Measurements from ENCODE around the gene ID4. TPM values are rescaled to one million over a fixed set of nuclear protein-coding genes. Genes with fewer than 3 reads are reported as not detected.
A peak's percentile ranks its signal among the peaks of the same experiment; 100 is the strongest.

ID4 gene
- total RNA-seq, 1 experiment from 2014 or later = 0.10 TPM

DNA sequence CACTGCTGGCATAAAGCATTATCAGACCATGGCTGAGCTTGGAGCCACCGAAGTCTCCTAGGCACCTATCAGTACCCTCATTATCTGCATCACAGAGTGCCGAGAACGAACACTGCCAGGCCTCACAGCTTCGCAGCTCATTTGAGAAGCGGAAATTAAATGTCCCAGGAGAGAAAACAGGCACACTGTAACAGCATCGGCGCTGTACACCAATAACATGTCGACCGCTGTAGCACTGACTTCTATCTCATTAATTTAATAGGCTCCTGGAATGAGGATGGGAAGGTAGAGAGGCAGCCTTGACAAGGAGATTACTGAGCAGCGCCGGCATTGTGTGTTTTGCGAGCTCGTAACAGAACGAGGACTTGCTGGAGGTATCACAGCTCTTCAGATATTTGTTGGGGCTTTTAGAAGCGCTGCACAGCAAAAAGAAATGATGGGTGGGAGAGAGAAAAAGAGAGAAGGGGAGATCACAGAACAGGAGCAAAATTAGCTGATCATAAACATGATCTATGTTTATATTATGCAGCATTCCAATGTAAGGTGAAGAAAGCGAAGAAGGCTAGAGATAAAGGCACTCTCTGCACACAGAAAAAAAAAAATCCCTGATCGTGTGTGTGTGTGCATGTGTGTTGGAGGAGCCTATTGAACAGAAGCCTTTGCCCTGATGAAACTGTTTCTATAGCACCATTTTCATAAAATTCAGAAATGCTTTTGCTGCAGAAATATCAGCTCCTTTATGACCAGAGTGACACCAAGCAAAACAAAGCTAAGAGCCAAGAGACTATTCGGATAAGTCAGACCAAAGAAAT, 29.2 kb downstream of the ID4 start:
- Histone ChIP-seq H3K4me1 (ENCODE audit: control insufficient read depth in 1 of 2, insufficient read depth in 2 of 2, low read length in 2 of 2) (peaks cover 13 to 14% of the 10 kb centered on the region in 2 experiments), H3K27ac (ENCODE audit: low read depth, low read length) (no peak overlapping the region), H4K20me1 (ENCODE audit: insufficient read depth) (no peaks in the 10 kb centered on the region), H2AFZ (ENCODE audit: low read depth, low read length, poor library complexity, severe bottlenecking) (no peak overlapping the region), H3K9me3 (ENCODE audit: control insufficient read depth in 1 of 2, insufficient read depth in 1 of 2, low read depth in 1 of 2, low read length in 2 of 2) (no peaks in the 10 kb centered on the region), H3K36me3 (ENCODE audit: control insufficient read depth in 1 of 2, insufficient read depth in 2 of 2, low read length in 2 of 2) (no peaks in the 10 kb centered on the region), H3K79me2 (ENCODE audit: insufficient read depth, low read length) (no peaks in the 10 kb centered on the region), H3K4me3 (replicated peaks in 1 of 2; ENCODE audit: low read depth in 1 of 2, low read length in 2 of 2) (no peak overlapping the region), H3K9me2 (ENCODE audit: insufficient read depth) (no peaks in the 10 kb centered on the region), H3K27me3 (ENCODE audit: insufficient read depth, low read length) (peaks cover 25% of the 10 kb centered on the region; the same call in 1 of the 2 replicates), H3K4me2 (ENCODE audit: low read length) (peak overlapping the region; percentile 44; the same call in 1 of the 2 replicates), H3K9ac (ENCODE audit: low read length) (no peak overlapping the region)
- intact Hi-C loops (cut with micrococcal nuclease) = no loop called here
- no peak for TF ChIP-seq CBX3 (IDR thresholded peaks at IDR 0.05; ENCODE audit: low read depth)
- no peak for TF ChIP-seq POLR2A (IDR thresholded peaks at IDR 0.05; ENCODE audit: borderline replicate concordance, extremely low read depth, insufficient read depth, insufficient read length)
- no peak for TF ChIP-seq JUND (IDR thresholded peaks at IDR 0.05)
- no peak for TF ChIP-seq EZH2 (IDR thresholded peaks at IDR 0.05)
- TF ChIP-seq TCF7L2 (IDR thresholded peaks at IDR 0.05; ENCODE audit: borderline replicate concordance, extremely low read depth, insufficient read depth, insufficient read length) = no peak
- ATAC-seq (peak; percentile 4; the same call in 1 of the 2 replicates), DNase-seq (ENCODE audit: low read depth, low spot score) (no peak)
- no TSS peak for BruUV-seq (replicated peaks)
- ChIA-PET RAD21 (ENCODE audit: low non-redundant PET in 1 of 2, low total read pairs in 2 of 2, uncharacterized antibody in 2 of 2, unreplicated experiment in 2 of 2) (interaction anchor here in 1 of 2 experiments (0.7 kb wide), 1 partner anchor 842 kb away, joined by 3 read pairs; no protein-coding TSS in a partner anchor), POLR2A (no interaction called here), CTCF (no interaction called here)

GRCh38 chr6:19866985-19867627, 29.9 kb downstream of the ID4 start:
- Histone ChIP-seq H3K27me3 (ENCODE audit: insufficient read depth, low read length) (peaks cover 25% of the 10 kb centered on the region; the same call in 1 of the 2 replicates), H3K36me3 (ENCODE audit: control insufficient read depth in 1 of 2, insufficient read depth in 2 of 2, low read length in 2 of 2) (no peaks in the 10 kb centered on the region), H3K9me3 (ENCODE audit: control insufficient read depth in 1 of 2, insufficient read depth in 1 of 2, low read depth in 1 of 2, low read length in 2 of 2) (no peaks in the 10 kb centered on the region), H2AFZ (ENCODE audit: low read depth, low read length, poor library complexity, severe bottlenecking) (no peak overlapping the region), H3K27ac (ENCODE audit: low read depth, low read length) (no peak overlapping the region), H3K4me2 (ENCODE audit: low read length) (peak overlapping the region; percentile 44), H3K9me2 (ENCODE audit: insufficient read depth) (no peaks in the 10 kb centered on the region), H3K4me3 (replicated peaks in 1 of 2; ENCODE audit: low read depth in 1 of 2, low read length in 2 of 2) (no peak overlapping the region), H3K9ac (ENCODE audit: low read length) (no peak overlapping the region), H3K79me2 (ENCODE audit: insufficient read depth, low read length) (no peaks in the 10 kb centered on the region), H3K4me1 (ENCODE audit: control insufficient read depth in 1 of 2, insufficient read depth in 2 of 2, low read length in 2 of 2) (peaks cover 13 to 14% of the 10 kb centered on the region in 2 experiments), H4K20me1 (ENCODE audit: insufficient read depth) (no peaks in the 10 kb centered on the region)
- ChIA-PET CTCF (no interaction called here), POLR2A (no interaction called here), RAD21 (ENCODE audit: low non-redundant PET in 1 of 2, low total read pairs in 2 of 2, uncharacterized antibody in 2 of 2, unreplicated experiment in 2 of 2) (interaction anchor here in 1 of 2 experiments (0.7 kb wide), 1 partner anchor 843 kb away, joined by 3 read pairs; no protein-coding TSS in a partner anchor)
- no TSS peak for BruUV-seq (replicated peaks)
- DNase-seq (ENCODE audit: low read depth, low spot score) (peak; percentile 71), ATAC-seq (peak; percentile 92)
- intact Hi-C loops (cut with micrococcal nuclease) = no loop called here
- no peak for TF ChIP-seq RAD21 (IDR thresholded peaks at IDR 0.05; ENCODE audit: low read depth)
- peak; percentile 64 for TF ChIP-seq SP1 (IDR thresholded peaks at IDR 0.05; ENCODE audit: low read depth)
- no peak for TF ChIP-seq ZNF274 (IDR thresholded peaks at IDR 0.05; ENCODE audit: low read depth, low read length)
- TF ChIP-seq, protein P1, sequence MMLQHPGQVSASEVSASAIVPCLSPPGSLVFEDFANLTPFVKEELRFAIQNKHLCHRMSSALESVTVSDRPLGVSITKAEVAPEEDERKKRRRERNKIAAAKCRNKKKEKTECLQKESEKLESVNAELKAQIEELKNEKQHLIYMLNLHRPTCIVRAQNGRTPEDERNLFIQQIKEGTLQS (IDR thresholded peaks at IDR 0.05) = no peak
- no peak for TF ChIP-seq ELF1 (IDR thresholded peaks at IDR 0.05; ENCODE audit: borderline replicate concordance, low read depth)
- no peak for TF ChIP-seq POLR2AphosphoS5 (IDR thresholded peaks at IDR 0.05; ENCODE audit: low read depth, low read length)
- TF ChIP-seq TCF7L2 (IDR thresholded peaks at IDR 0.05; ENCODE audit: borderline replicate concordance, extremely low read depth, insufficient read depth, insufficient read length) = no peak
- no peak for TF ChIP-seq ZFX (IDR thresholded peaks at IDR 0.05)
- no peak for TF ChIP-seq YY1 (IDR thresholded peaks at IDR 0.05; ENCODE audit: extremely low read depth, insufficient replicate concordance, low read depth, low read length)
- peak; percentile 65 for TF ChIP-seq FOSL1 (IDR thresholded peaks at IDR 0.05; ENCODE audit: low read depth)
- TF ChIP-seq EZH2 (IDR thresholded peaks at IDR 0.05) = no peak
- TF ChIP-seq, protein P2, sequence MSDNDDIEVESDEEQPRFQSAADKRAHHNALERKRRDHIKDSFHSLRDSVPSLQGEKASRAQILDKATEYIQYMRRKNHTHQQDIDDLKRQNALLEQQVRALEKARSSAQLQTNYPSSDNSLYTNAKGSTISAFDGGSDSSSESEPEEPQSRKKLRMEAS (IDR thresholded peaks at IDR 0.05) = peak; percentile 47
- peak; percentile 71 for TF ChIP-seq CBX3 (IDR thresholded peaks at IDR 0.05; ENCODE audit: low read depth)
- TF ChIP-seq ZBTB33 (IDR thresholded peaks at IDR 0.05; ENCODE audit: extremely low read depth, insufficient replicate concordance, low read length) = no peak
- no peak for TF ChIP-seq EZH2phosphoT487 (IDR thresholded peaks at IDR 0.05; ENCODE audit: borderline replicate concordance)

Data from HCT116 (cell line).